Spleen (tissue), 7 donors: ENCODE measurements around the gene FUT8.

Source experiments
- POLR2A ChIP-seq, 3 donors: fragments of 450-650 bp; IDR thresholded peaks; one replicate each; pipeline ENCODE4 v1.5.1; 2017; ENCODE audit warnings: antibody characterized with exemption in 3 of 3, mild to moderate bottlenecking in 1 of 3
- TF ChIP-seq, protein P1 (sequence below), 11 experiments: fragments of 200-600 bp in 7 of 11; fragments of 450-650 bp in 4 of 11; sonication (generic) in 4 of 11; IDR thresholded peaks in 8 of 11; conservative IDR thresholded peaks in 3 of 11; 1 replicate in 7 of 11; 2 replicates in 4 of 11; pipeline versions ENCODE4 v1.4.0 to v1.8.0; 2016 to 2021; ENCODE audit warnings: antibody characterized with exemption in 11 of 11, inconsistent platforms in 4 of 11, mild to moderate bottlenecking in 1 of 11
- donor health status: DM: no; HTN: no; CAD: no; lungs with moderate emphysema.
- donor health status: DM: no; HTN: no; CAD: no.
- donor health status: DM: no; HTN: no; CAD: no.

DNA sequence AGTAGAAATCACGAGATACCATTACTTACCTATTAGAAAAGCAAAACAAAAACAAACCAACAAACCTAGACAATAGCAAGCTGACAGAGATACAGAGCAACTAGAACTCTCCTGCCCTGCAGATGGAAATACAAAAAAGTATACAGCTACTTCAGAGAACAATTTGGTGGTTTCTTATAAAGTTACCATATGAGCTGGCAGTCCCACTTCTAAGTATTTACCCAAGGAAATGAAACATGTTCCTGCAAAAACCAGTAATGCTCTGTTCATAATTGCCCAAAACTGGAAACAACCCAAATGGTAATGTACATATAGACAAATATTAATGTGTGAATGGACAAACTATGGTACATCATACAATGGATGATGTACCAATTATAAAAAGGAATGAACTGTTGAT lies 31.7 kb downstream of the FUT8 start:
- TF ChIP-seq, protein P1, sequence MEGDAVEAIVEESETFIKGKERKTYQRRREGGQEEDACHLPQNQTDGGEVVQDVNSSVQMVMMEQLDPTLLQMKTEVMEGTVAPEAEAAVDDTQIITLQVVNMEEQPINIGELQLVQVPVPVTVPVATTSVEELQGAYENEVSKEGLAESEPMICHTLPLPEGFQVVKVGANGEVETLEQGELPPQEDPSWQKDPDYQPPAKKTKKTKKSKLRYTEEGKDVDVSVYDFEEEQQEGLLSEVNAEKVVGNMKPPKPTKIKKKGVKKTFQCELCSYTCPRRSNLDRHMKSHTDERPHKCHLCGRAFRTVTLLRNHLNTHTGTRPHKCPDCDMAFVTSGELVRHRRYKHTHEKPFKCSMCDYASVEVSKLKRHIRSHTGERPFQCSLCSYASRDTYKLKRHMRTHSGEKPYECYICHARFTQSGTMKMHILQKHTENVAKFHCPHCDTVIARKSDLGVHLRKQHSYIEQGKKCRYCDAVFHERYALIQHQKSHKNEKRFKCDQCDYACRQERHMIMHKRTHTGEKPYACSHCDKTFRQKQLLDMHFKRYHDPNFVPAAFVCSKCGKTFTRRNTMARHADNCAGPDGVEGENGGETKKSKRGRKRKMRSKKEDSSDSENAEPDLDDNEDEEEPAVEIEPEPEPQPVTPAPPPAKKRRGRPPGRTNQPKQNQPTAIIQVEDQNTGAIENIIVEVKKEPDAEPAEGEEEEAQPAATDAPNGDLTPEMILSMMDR (IDR thresholded peaks at IDR 0.05 in 8 of 11, conservative IDR thresholded peaks at IDR 0.05 in 3 of 11), result no peak
- no peak for TF ChIP-seq POLR2A (IDR thresholded peaks at IDR 0.05)
